ENCODE data around the gene CLTCL1.

DNA sequence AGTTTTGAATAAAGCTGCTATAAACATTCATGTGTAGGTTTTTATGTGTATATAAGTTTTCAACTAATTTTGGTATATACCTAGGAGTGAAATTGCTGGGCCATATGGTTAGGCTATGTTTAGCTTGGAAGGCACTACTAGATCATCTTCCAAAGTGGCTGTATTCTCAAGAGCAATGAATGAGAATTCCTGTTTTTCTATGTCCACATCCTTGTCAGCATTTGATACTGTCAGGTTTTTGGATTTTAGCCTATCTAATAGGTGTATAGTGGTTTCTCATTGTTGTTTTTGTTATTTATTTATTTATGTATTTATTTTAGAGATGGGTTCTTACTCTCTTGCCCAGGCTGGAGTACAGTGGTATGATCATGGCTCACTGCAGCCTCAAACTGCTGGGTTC is 26.3 kb upstream of the CLTCL1 start:
- TF ChIP-seq, protein P1, sequence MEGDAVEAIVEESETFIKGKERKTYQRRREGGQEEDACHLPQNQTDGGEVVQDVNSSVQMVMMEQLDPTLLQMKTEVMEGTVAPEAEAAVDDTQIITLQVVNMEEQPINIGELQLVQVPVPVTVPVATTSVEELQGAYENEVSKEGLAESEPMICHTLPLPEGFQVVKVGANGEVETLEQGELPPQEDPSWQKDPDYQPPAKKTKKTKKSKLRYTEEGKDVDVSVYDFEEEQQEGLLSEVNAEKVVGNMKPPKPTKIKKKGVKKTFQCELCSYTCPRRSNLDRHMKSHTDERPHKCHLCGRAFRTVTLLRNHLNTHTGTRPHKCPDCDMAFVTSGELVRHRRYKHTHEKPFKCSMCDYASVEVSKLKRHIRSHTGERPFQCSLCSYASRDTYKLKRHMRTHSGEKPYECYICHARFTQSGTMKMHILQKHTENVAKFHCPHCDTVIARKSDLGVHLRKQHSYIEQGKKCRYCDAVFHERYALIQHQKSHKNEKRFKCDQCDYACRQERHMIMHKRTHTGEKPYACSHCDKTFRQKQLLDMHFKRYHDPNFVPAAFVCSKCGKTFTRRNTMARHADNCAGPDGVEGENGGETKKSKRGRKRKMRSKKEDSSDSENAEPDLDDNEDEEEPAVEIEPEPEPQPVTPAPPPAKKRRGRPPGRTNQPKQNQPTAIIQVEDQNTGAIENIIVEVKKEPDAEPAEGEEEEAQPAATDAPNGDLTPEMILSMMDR (conservative IDR thresholded peaks at IDR 0.05; ENCODE audit: low read depth in 2 of 2), result no peak
- no peak for TF ChIP-seq EZH2 (IDR thresholded peaks at IDR 0.05; ENCODE audit: low read depth, unreplicated experiment)
- TF ChIP-seq POLR2AphosphoS5 (IDR thresholded peaks at IDR 0.05; ENCODE audit: low read depth), result no peak
- no peak for TF ChIP-seq CREB1 (CRISPR knock-in tag; IDR thresholded peaks at IDR 0.05; ENCODE audit: low read depth)
- TF ChIP-seq, protein P2, sequence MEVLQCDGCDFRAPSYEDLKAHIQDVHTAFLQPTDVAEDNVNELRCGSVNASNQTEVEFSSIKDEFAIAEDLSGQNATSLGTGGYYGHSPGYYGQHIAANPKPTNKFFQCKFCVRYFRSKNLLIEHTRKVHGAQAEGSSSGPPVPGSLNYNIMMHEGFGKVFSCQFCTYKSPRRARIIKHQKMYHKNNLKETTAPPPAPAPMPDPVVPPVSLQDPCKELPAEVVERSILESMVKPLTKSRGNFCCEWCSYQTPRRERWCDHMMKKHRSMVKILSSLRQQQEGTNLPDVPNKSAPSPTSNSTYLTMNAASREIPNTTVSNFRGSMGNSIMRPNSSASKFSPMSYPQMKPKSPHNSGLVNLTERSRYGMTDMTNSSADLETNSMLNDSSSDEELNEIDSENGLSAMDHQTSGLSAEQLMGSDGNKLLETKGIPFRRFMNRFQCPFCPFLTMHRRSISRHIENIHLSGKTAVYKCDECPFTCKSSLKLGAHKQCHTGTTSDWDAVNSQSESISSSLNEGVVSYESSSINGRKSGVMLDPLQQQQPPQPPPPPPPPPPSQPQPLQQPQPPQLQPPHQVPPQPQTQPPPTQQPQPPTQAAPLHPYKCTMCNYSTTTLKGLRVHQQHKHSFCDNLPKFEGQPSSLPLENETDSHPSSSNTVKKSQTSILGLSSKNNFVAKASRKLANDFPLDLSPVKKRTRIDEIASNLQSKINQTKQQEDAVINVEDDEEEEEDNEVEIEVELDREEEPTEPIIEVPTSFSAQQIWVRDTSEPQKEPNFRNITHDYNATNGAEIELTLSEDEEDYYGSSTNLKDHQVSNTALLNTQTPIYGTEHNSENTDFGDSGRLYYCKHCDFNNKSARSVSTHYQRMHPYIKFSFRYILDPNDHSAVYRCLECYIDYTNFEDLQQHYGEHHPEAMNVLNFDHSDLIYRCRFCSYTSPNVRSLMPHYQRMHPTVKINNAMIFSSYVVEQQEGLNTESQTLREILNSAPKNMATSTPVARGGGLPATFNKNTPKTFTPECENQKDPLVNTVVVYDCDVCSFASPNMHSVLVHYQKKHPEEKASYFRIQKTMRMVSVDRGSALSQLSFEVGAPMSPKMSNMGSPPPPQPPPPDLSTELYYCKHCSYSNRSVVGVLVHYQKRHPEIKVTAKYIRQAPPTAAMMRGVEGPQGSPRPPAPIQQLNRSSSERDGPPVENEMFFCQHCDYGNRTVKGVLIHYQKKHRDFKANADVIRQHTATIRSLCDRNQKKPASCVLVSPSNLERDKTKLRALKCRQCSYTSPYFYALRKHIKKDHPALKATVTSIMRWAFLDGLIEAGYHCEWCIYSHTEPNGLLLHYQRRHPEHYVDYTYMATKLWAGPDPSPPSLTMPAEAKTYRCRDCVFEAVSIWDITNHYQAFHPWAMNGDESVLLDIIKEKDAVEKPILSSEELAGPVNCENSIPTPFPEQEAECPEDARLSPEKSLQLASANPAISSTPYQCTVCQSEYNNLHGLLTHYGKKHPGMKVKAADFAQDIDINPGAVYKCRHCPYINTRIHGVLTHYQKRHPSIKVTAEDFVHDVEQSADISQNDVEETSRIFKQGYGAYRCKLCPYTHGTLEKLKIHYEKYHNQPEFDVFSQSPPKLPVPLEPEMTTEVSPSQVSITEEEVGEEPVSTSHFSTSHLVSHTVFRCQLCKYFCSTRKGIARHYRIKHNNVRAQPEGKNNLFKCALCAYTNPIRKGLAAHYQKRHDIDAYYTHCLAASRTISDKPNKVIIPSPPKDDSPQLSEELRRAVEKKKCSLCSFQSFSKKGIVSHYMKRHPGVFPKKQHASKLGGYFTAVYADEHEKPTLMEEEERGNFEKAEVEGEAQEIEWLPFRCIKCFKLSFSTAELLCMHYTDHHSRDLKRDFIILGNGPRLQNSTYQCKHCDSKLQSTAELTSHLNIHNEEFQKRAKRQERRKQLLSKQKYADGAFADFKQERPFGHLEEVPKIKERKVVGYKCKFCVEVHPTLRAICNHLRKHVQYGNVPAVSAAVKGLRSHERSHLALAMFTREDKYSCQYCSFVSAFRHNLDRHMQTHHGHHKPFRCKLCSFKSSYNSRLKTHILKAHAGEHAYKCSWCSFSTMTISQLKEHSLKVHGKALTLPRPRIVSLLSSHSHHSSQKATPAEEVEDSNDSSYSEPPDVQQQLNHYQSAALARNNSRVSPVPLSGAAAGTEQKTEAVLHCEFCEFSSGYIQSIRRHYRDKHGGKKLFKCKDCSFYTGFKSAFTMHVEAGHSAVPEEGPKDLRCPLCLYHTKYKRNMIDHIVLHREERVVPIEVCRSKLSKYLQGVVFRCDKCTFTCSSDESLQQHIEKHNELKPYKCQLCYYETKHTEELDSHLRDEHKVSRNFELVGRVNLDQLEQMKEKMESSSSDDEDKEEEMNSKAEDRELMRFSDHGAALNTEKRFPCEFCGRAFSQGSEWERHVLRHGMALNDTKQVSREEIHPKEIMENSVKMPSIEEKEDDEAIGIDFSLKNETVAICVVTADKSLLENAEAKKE (CRISPR knock-in tag; IDR thresholded peaks at IDR 0.05), result no peak
- TF ChIP-seq, protein P3, sequence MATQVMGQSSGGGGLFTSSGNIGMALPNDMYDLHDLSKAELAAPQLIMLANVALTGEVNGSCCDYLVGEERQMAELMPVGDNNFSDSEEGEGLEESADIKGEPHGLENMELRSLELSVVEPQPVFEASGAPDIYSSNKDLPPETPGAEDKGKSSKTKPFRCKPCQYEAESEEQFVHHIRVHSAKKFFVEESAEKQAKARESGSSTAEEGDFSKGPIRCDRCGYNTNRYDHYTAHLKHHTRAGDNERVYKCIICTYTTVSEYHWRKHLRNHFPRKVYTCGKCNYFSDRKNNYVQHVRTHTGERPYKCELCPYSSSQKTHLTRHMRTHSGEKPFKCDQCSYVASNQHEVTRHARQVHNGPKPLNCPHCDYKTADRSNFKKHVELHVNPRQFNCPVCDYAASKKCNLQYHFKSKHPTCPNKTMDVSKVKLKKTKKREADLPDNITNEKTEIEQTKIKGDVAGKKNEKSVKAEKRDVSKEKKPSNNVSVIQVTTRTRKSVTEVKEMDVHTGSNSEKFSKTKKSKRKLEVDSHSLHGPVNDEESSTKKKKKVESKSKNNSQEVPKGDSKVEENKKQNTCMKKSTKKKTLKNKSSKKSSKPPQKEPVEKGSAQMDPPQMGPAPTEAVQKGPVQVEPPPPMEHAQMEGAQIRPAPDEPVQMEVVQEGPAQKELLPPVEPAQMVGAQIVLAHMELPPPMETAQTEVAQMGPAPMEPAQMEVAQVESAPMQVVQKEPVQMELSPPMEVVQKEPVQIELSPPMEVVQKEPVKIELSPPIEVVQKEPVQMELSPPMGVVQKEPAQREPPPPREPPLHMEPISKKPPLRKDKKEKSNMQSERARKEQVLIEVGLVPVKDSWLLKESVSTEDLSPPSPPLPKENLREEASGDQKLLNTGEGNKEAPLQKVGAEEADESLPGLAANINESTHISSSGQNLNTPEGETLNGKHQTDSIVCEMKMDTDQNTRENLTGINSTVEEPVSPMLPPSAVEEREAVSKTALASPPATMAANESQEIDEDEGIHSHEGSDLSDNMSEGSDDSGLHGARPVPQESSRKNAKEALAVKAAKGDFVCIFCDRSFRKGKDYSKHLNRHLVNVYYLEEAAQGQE (IDR thresholded peaks at IDR 0.05; ENCODE audit: unreplicated experiment), result no peak
- no peak for TF ChIP-seq EZH2phosphoT487 (IDR thresholded peaks at IDR 0.05; ENCODE audit: unreplicated experiment)
- TF ChIP-seq, protein P4, sequence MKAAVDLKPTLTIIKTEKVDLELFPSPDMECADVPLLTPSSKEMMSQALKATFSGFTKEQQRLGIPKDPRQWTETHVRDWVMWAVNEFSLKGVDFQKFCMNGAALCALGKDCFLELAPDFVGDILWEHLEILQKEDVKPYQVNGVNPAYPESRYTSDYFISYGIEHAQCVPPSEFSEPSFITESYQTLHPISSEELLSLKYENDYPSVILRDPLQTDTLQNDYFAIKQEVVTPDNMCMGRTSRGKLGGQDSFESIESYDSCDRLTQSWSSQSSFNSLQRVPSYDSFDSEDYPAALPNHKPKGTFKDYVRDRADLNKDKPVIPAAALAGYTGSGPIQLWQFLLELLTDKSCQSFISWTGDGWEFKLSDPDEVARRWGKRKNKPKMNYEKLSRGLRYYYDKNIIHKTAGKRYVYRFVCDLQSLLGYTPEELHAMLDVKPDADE (IDR thresholded peaks at IDR 0.05), result no peak
- TF ChIP-seq ZNF331 (CRISPR knock-in tag; IDR thresholded peaks at IDR 0.05; ENCODE audit: low read depth), result no peak
- no peak for TF ChIP-seq JUNB (IDR thresholded peaks at IDR 0.05; ENCODE audit: unreplicated experiment)
- TF ChIP-seq NANOG (IDR thresholded peaks at IDR 0.05; ENCODE audit: borderline replicate concordance), result no peak
- TF ChIP-seq STAT1 (IDR thresholded peaks at IDR 0.05; ENCODE audit: unreplicated experiment), result no peak
- no peak for TF ChIP-seq ZNF114 (CRISPR knock-in tag; IDR thresholded peaks at IDR 0.05)

Measured in GM23338 (cell line).